Transverse colon (tissue), 4 donors: ENCODE measurements around the gene FDXR. TPM values are rescaled to one million over a fixed set of nuclear protein-coding genes. Genes with fewer than 3 reads are reported as not detected.
A peak's percentile ranks its signal among the peaks of the same experiment; 100 is the strongest.

Source experiments
- DNase-seq: peaks from one replicate; pipeline ENCODE4 v3.0.0-alpha.2; 2019
- H3K27ac ChIP-seq, 4 donors: fragments of 200-600 bp; sonication (generic); 2 replicates each; pipeline ENCODE4 v1.5.1; 2016 to 2018; ENCODE audit warnings: inconsistent platforms in 4 of 4
- H3K27me3 ChIP-seq: fragments of 200-600 bp; sonication (generic); 2 replicates; pipeline ENCODE4 v1.5.1; 2017; ENCODE audit warnings: inconsistent platforms
- H3K36me3 ChIP-seq, 4 donors: fragments of 200-600 bp; sonication (generic); 2 replicates each; pipeline ENCODE4 v1.5.1; 2017 to 2019; ENCODE audit warnings: inconsistent platforms in 4 of 4
- H3K4me1 ChIP-seq, 4 donors: fragments of 200-600 bp; sonication (generic); 2 replicates each; pipeline ENCODE4 v1.5.1; 2017 to 2020; ENCODE audit warnings: inconsistent platforms in 4 of 4
- H3K4me3 ChIP-seq, 4 donors: fragments of 200-600 bp; sonication (generic); 1 replicate in 1 of 4; 2 replicates in 3 of 4; pipeline versions ENCODE4 v1.5.1 to v1.6.1; 2017 to 2019; ENCODE audit warnings: inconsistent platforms in 4 of 4
- H3K9me3 ChIP-seq, 2 donors: fragments of 200-600 bp; sonication (generic); 2 replicates each; pipeline ENCODE4 v1.5.1; 2017 to 2019; ENCODE audit warnings: inconsistent platforms in 2 of 2
- EP300 ChIP-seq: sonication (generic); formaldehyde crosslinking; IDR thresholded peaks from one replicate; pipeline ENCODE4 v1.6.1; 2017; ENCODE audit warnings: antibody characterized with exemption, low read depth
- POLR2A ChIP-seq: fragments of 450-650 bp; IDR thresholded peaks from one replicate; pipeline ENCODE4 v1.6.1; 2016; ENCODE audit warnings: antibody characterized with exemption, mild to moderate bottlenecking, moderate library complexity
- POLR2AphosphoS5 ChIP-seq, 3 donors: sonication (generic); formaldehyde crosslinking; IDR thresholded peaks; one replicate each; pipeline ENCODE4 v1.6.1; 2016; ENCODE audit warnings: antibody characterized with exemption in 3 of 3
- WGBS, 2 donors: methylation state at CpG; one replicate each; pipeline ENCODE4 v1.1.5; 2018; ENCODE audit warnings: low coverage in 1 of 2; 5-methylcytosine and 5-hydroxymethylcytosine counted together
- in situ Hi-C, 4 donors: fragments of 200-750 bp; cut with MboI; loops; one replicate each; pipeline versions ENCODE4 v1.15.0 to v1.15.1; 2017; ENCODE audit warnings: low sequenced_read_pairs in 3 of 4, low pct_ligation_motif_present in 1 of 4, low pct_unique_long_range_greater_than_20kb in 1 of 4
- intact Hi-C: fragments of 100-400 bp; cut with DNase I; formaldehyde crosslinking; loops from one replicate; pipeline ENCODE4 v1.15.1; 2023; ENCODE audit warnings: low total_unique reads
- total RNA-seq, 4 donors: library from RNA; depleted of rRNA; stranded (reverse); fragments of >200 nt; gene quantifications; one replicate each; pipeline ENCODE4 v1.1.0, GENCODE V29; 2016
- TF ChIP-seq, protein P1 (sequence below), 5 experiments: fragments of 200-600 bp in 3 of 5; fragments of 450-650 bp in 2 of 5; sonication (generic) in 3 of 5; IDR thresholded peaks; 1 replicate in 2 of 5; 2 replicates in 3 of 5; pipeline ENCODE4 v1.5.1; 2016 to 2017; ENCODE audit warnings: antibody characterized with exemption in 5 of 5, inconsistent platforms in 3 of 5, mild to moderate bottlenecking in 2 of 5, moderate library complexity in 1 of 5

FDXR gene
- total RNA-seq, 4 donors from 2014 or later, result 5.8 to 16.2 (median 10.4) TPM

- no peak for TF ChIP-seq POLR2AphosphoS5 (IDR thresholded peaks at IDR 0.05)
- Histone ChIP-seq H3K36me3 (no peaks in the 10 kb centered on the region), H3K27ac (no peak overlapping the region), H3K27me3 (peaks cover 26% of the 10 kb centered on the region), H3K4me1 (no peaks in the 10 kb centered on the region), H3K4me3 (no peak overlapping the region), H3K9me3 (no peaks in the 10 kb centered on the region)
- intact Hi-C loops, result no loop called here
- in situ Hi-C loops, result no loop called here
- no peak for DNase-seq
- WGBS, 2 donors, result 71% methylated on average over 14 of the region's 14 CpGs; no CpG with 5 or more reads in 1 of the 2 donors
Measured at GRCh38 chr17:74901353-74902135, 28.8 kb upstream of the FDXR start.

DNA sequence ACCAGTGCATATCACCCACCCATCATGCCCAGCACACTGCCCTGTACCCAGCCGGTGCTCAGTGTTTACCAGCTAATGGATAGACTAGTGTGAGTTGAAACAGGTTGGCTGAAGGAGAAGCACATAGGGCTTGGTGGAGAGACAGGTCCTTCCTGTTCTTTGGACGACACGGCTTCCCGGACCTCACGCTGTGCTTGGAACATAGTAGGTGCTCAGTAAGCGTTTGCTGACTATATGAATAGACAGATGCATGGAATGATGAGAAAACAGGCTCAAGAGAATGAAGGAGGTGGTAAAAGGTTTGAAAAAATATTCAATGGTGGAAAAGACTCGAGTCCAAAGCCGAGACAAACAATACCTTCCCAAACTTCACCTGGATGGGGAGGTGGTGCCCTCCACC lies 27.4 kb upstream of the FDXR start:
- no peak overlapping the region for H3K27ac ChIP-seq
- TF ChIP-seq EP300, result no peak
- TF ChIP-seq, protein P1, sequence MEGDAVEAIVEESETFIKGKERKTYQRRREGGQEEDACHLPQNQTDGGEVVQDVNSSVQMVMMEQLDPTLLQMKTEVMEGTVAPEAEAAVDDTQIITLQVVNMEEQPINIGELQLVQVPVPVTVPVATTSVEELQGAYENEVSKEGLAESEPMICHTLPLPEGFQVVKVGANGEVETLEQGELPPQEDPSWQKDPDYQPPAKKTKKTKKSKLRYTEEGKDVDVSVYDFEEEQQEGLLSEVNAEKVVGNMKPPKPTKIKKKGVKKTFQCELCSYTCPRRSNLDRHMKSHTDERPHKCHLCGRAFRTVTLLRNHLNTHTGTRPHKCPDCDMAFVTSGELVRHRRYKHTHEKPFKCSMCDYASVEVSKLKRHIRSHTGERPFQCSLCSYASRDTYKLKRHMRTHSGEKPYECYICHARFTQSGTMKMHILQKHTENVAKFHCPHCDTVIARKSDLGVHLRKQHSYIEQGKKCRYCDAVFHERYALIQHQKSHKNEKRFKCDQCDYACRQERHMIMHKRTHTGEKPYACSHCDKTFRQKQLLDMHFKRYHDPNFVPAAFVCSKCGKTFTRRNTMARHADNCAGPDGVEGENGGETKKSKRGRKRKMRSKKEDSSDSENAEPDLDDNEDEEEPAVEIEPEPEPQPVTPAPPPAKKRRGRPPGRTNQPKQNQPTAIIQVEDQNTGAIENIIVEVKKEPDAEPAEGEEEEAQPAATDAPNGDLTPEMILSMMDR (IDR thresholded peaks at IDR 0.05), result no peak
- no peak for TF ChIP-seq POLR2A
- no peak for TF ChIP-seq POLR2AphosphoS5 (IDR thresholded peaks at IDR 0.05)
- H3K4me1 ChIP-seq, result no peaks in the 10 kb centered on the region
- H3K9me3 ChIP-seq, result no peaks in the 10 kb centered on the region
- 66 to 81% methylated on average over 6 to 8 of the region's 8 CpGs for WGBS, 2 donors
- intact Hi-C loops (no loop called here), in situ Hi-C loops (no loop called here)
- no peak overlapping the region for H3K4me3 ChIP-seq
- H3K27me3 ChIP-seq, result peaks cover 39% of the 10 kb centered on the region
- H3K36me3 ChIP-seq, result no peaks in the 10 kb centered on the region
- no peak for DNase-seq

DNA sequence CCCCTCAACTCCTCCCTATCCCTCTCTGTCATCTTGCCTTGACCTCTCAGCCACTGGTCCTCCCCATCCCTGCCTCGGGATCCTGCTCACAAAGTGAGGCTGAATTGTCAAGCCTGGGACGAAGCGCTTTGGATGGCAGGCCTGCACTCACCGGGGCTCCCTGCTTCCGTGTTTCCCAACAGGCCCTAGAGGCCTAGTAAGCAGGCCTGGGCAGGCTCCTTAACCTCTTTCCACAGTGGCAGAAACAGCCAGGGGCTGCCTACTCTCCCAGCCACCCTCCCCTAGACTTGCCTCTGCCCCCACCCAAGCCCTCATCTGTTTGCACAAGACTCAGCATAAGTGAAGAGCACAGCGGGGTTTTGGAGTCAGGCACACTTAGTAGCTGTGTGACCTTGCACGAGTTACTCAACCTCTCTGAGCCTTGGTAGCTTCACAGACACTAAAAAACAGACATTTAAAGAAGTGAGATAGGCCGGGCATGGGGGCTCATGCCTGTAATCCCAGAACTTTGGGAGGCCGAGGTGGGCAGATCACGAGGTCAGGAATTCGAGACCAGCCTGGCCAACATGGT lies 25.7 kb upstream of the FDXR start:
- in situ Hi-C loops, result no loop called here
- H3K36me3 ChIP-seq, result no peaks in the 10 kb centered on the region
- no peak for TF ChIP-seq EP300
- TF ChIP-seq POLR2AphosphoS5 (IDR thresholded peaks at IDR 0.05), result no peak
- TF ChIP-seq POLR2A, result no peak
- TF ChIP-seq, protein P1 (IDR thresholded peaks at IDR 0.05), result no peak
- H3K27me3 ChIP-seq, result peaks cover 57% of the 10 kb centered on the region
- H3K4me1 ChIP-seq, result peaks cover 0 to 5% (median 4%) of the 10 kb centered on the region in 4 donors
- 83 to 96% methylated on average over 4 to 11 of the region's 11 CpGs for WGBS, 2 donors
- no peaks in the 10 kb centered on the region for H3K9me3 ChIP-seq
- no peak overlapping the region for H3K4me3 ChIP-seq
- no peak for DNase-seq
- intact Hi-C loops, result no loop called here
- no peak overlapping the region for H3K27ac ChIP-seq

GRCh38 chr17:74893936-74894671 lies 21.3 kb upstream of the FDXR start:
- peak overlapping the region in 1 of 4 donors; percentile 45 for H3K4me3 ChIP-seq
- peaks cover 75% of the 10 kb centered on the region for H3K27me3 ChIP-seq
- 32% methylated on average over 21 of the region's 22 CpGs; no CpG with 5 or more reads in 1 of the 2 donors for WGBS, 2 donors
- TF ChIP-seq EP300 (no peak), POLR2A (no peak), POLR2AphosphoS5 (IDR thresholded peaks at IDR 0.05) (no peak)
- TF ChIP-seq, protein P1 (IDR thresholded peaks at IDR 0.05), result no peak
- in situ Hi-C loops (no loop called here), intact Hi-C loops (no loop called here)
- H3K36me3 ChIP-seq, result no peaks in the 10 kb centered on the region
- DNase-seq, result no peak
- peaks cover 3 to 11% (median 9%) of the 10 kb centered on the region in 4 donors for H3K4me1 ChIP-seq
- no peaks in the 10 kb centered on the region for H3K9me3 ChIP-seq
- H3K27ac ChIP-seq, result no peak overlapping the region
